ENCODE data around the gene TESMIN. TPM values are rescaled to one million over a fixed set of nuclear protein-coding genes. Genes with fewer than 3 reads are reported as not detected.

Gene TESMIN
- total RNA-seq, 2 experiments from 2014 or later = 3.4 to 4.9 TPM

- Mint-ChIP-seq H3K4me3 (no peak overlapping the region), H3K27ac (no peak overlapping the region), H3K4me1 (ENCODE audit: low read depth) (peaks cover 5% of the 10 kb centered on the region), H3K36me3 (ENCODE audit: low read depth) (no peaks in the 10 kb centered on the region), H3K27me3 (peaks cover 33% of the 10 kb centered on the region), H3K9me3 (no peaks in the 10 kb centered on the region)
- DNase-seq (no peak), ATAC-seq (no peak)
- ChIA-PET CTCF (interaction anchor here (1.0 kb wide), 1 partner anchor 34 kb away, joined by 3 read pairs; no protein-coding TSS in a partner anchor), POLR2A (no interaction called here)
- intact Hi-C loops (cut with micrococcal nuclease) = no loop called here
- TF ChIP-seq CTCF (IDR thresholded peaks at IDR 0.05) = no peak
These were observed 68.2 kb downstream of the TESMIN start for GRCh38 chr11:68683121-68683520.

- Mint-ChIP-seq H3K27me3 (peaks cover 33% of the 10 kb centered on the region), H3K4me1 (ENCODE audit: low read depth) (peaks cover 5% of the 10 kb centered on the region), H3K27ac (no peak overlapping the region), H3K4me3 (no peak overlapping the region), H3K9me3 (no peaks in the 10 kb centered on the region), H3K36me3 (ENCODE audit: low read depth) (no peaks in the 10 kb centered on the region)
- peak; percentile 38 for DNase-seq
- ChIA-PET POLR2A (no interaction called here), CTCF (no interaction called here)
- peak; percentile 22 for ATAC-seq
- intact Hi-C loops (cut with micrococcal nuclease) = no loop called here
- TF ChIP-seq CTCF (IDR thresholded peaks at IDR 0.05) = no peak
These were observed 68.8 kb downstream of the TESMIN start for GRCh38 chr11:68682531-68682961.

GRCh38 chr11:68680541-68681231, 70.6 kb downstream of the TESMIN start:
- Mint-ChIP-seq H3K4me3 (no peak overlapping the region), H3K9me3 (no peaks in the 10 kb centered on the region), H3K27ac (no peak overlapping the region), H3K4me1 (ENCODE audit: low read depth) (peaks cover 5% of the 10 kb centered on the region), H3K36me3 (ENCODE audit: low read depth) (no peaks in the 10 kb centered on the region), H3K27me3 (peaks cover 23% of the 10 kb centered on the region)
- intact Hi-C loops (cut with micrococcal nuclease) = no loop called here
- no peak for TF ChIP-seq CTCF (IDR thresholded peaks at IDR 0.05)
- ChIA-PET CTCF (no interaction called here), POLR2A (no interaction called here)
- ATAC-seq (no peak), DNase-seq (no peak)

- POLR2A ChIA-PET = no interaction called here
- TF ChIP-seq CTCF (IDR thresholded peaks at IDR 0.05) = no peak
These were observed 73.3 kb downstream of the TESMIN start for GRCh38 chr11:68678031-68678441.

GRCh38 chr11:68677432-68677831, 73.9 kb downstream of the TESMIN start:
- POLR2A ChIA-PET = no interaction called here
- intact Hi-C loops (cut with micrococcal nuclease) = no loop called here

More at GRCh38 chr11:68678031-68678441, 73.3 kb downstream of the TESMIN start:
- Mint-ChIP-seq H3K27ac (no peak overlapping the region), H3K27me3 (peaks cover 10% of the 10 kb centered on the region), H3K4me1 (ENCODE audit: low read depth) (peaks cover 5% of the 10 kb centered on the region), H3K4me3 (no peak overlapping the region), H3K36me3 (ENCODE audit: low read depth) (no peaks in the 10 kb centered on the region), H3K9me3 (no peaks in the 10 kb centered on the region)
- CTCF ChIA-PET = no interaction called here
- DNase-seq = no peak
- intact Hi-C loops (cut with micrococcal nuclease) = no loop called here
- no peak for ATAC-seq

More at GRCh38 chr11:68677432-68677831, 73.9 kb downstream of the TESMIN start:
- H3K9me3 Mint-ChIP-seq = no peaks in the 10 kb centered on the region
- ATAC-seq (no peak), DNase-seq (no peak)
- no peaks in the 10 kb centered on the region for H3K36me3 Mint-ChIP-seq (ENCODE audit: low read depth)
- H3K4me1 Mint-ChIP-seq (ENCODE audit: low read depth) = no peaks in the 10 kb centered on the region
- no peak for TF ChIP-seq CTCF (IDR thresholded peaks at IDR 0.05)
- peaks cover 7% of the 10 kb centered on the region for H3K27me3 Mint-ChIP-seq
- CTCF ChIA-PET = no interaction called here
- no peak overlapping the region for H3K4me3 Mint-ChIP-seq
- H3K27ac Mint-ChIP-seq = no peak overlapping the region
